ENCODE data around the gene PARL.

Gene PARL

DNA sequence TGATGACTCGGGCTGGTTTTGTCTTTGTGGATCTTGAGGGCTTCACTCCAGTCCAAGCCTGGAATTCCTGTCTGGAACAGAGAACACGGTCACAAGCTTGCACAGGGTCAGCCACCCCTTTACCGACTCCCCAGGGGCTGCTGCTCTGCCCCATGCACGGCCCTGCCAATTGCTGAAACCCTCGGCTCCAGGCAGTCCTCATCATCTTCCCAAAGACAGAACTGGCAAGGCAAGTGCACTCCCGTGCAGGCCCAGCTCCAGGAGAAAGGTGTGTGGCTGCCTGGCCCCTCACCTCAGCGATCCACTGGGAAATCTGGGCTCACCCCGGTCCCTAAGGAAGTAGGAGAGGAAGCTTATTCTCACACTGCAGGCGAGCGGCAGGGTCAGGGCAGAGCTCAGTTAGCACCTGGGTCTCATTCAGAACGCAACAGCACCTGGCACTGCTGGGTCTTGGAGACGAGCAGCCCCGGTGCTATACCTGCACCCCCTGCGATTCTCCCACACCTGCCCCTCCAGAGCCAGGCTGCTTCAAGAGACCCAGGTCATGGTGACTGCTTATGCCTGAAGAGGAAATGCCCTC is 66.5 kb downstream of the PARL start:
- DNase-seq (ENCODE audit: low read depth in 2 of 2, low spot score in 1 of 2): no peak

DNA sequence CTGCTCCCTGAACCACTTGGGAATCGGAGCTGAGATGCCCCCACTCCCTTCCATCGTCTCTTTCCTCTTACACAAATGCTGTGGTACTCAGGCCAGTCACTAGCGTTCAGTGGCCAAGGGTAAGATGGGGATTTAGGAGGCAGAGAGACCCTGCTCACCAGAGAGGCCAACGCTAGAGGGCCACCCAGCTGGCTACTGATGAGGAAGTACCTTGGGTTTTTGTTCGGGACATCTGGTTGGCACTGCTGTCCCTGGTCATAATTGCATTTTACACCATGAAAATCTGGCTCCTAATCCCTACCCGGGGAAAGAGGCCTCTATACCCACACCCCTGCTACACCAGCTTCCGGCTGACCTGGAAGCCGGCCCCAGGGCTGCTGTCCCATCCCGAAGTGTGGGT is 67.0 kb downstream of the PARL start:
- DNase-seq (ENCODE audit: low read depth in 2 of 2, low spot score in 1 of 2): no peak

DNA sequence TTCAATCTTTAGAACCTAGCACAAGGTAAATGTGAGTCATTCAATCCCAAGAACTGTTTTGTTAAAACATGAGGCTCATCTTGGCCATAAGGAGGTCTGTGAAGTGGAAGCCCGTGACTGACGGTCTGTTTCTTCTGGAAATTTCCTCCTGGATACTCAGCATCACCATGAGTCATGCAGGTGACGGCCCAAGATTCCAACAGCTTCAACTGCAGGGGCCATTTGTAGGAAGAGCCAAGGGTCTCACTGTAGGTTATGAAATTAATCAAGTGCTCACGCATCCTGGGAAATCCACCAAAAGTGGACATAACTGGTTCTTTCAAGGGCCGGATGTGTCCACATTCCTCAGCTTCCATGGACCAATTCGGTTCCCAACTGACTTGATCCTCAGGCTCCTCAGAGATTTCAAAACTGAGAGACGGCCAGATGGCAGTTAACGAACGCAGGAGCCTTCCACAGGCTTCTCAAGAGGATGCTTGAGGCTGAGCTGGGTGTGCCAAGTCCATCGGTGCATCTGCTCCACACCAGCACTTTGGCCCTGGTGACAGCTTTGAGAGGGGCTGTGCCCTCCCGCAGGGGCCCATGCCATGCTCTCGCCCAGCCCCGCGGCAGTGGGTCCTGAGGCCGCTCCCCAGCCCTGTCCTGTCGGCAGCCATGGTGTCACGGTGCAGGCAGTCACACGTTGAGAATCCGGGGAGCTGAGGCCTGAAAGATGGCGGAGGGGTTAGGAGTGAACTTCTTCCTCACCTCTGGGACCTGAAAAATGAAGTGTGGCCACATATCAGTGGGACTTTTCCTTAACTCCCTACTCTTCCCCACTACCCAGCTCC is 67.8 kb downstream of the PARL start:
- DNase-seq (ENCODE audit: low read depth in 2 of 2, low spot score in 1 of 2): no peak

DNA sequence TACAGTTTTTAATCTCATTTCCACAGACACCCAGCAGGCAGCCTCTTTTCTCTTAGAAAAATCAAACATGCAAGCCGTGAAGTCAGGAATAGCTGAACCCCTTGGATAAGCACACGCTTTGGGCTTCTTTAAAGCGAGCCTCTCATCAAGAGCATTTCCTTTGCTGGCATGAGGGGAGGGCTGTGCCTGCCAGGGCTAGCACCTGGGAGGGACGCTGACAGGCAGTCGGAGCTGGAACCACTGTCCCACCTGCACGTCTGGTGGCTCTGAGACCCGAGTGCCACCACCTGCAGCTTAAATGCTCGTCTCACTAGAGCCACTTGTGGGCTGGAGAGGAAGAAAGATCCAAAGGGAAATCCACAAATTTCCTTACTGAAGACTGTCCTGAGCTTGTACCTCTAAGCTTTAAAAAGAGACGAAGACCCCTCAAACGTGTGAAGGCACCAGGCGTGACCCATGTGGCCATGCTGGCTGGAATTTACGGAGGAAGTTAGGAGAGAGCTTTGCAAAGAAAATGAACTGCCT is 68.7 kb downstream of the PARL start:
- no peak for DNase-seq (ENCODE audit: low read depth in 2 of 2, low spot score in 1 of 2)

DNA sequence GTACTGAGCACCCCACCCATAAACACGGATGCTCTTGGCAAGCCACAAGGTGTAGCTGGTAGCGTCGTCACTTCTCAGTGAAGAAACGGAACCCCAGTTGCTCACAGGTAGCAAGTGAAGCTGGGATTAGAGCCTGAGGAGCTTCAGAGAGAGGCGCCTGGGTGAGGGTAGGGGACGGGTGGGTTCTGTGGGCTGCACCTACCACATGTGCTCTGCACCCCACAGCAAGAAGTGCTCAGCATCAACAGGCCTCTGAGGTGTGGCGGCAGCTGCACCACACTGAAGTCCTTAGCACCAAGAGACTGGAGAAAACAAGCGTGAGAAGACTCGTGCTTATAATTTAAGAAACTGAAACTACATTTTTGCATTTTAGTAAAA is 69.1 kb downstream of the PARL start:
- DNase-seq (ENCODE audit: low read depth in 2 of 2, low spot score in 1 of 2): no peak

DNA sequence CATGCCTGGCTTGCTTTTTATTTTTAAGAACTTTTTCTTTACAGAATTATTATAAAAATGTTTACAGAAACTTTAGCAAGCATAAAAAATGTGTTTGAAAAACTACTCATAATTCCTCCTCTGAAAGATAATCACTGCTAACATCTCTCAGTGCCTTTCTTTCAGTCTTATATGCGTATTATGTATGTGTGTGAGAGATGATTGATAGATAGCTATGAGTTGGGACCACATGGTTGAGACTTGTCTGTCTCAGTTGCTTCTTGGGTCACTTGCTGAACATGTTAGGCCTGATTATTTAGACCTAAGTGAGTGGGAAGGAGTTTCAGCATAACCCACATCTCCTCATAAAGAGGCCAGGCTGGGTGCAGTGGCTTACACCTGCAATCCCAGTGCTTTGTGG is 70.4 kb downstream of the PARL start:
- DNase-seq (ENCODE audit: low read depth in 2 of 2, low spot score in 1 of 2): no peak

DNA sequence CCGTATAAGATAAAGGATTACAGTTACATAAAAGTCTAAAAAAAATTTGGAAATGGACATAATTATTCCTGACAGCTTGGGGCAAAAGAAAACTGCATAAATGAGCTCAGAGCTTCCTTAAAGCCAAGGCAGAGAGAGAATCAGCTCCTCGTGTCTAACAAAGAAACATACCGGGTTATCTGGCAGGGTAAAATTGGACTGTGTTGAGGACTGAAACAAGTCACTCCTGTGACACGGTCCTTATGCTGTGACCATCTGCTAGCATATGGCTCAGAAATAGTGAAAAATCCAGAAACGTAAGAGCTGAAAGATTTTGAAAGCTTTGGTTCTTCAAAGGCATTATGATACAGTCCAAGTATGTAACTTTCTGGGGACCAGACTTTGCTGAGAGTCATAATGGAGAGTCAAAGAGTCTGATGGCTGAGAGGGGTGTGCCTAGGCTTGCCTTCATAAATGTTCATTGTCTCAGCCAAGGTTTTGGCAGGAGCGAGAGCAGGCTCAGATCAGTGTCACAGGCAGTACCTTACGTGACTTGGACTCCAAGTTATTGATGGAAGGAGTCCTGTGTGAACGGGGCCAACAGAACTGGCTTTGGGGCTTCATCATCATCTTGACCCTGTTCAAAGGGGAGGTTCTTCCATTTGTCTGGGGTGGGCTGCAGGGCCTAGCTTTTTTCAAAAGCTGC is 71.8 kb downstream of the PARL start:
- no peak for DNase-seq (ENCODE audit: low read depth in 2 of 2, low spot score in 1 of 2)

DNA sequence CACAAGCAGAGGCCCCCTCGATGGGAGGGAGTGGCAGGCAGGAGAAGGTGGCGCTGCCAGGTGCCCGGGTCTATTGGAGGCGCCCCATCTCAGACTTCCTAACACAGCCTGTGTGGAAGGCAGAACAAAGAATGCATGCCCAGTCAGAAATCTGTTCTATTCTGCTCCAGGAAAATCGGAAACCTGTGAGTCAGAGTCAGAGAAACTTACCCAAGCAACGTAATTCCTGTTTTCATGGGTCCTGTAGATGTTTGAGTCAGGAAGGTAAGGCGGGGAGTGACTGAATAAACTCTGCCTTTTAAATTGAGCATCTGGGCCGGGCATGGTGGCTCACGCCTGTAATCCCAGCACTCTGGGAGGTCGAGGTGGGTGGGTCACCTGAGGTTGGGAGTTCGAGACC is 73.0 kb downstream of the PARL start:
- no peak for DNase-seq (ENCODE audit: low read depth in 2 of 2, low spot score in 1 of 2)

DNA sequence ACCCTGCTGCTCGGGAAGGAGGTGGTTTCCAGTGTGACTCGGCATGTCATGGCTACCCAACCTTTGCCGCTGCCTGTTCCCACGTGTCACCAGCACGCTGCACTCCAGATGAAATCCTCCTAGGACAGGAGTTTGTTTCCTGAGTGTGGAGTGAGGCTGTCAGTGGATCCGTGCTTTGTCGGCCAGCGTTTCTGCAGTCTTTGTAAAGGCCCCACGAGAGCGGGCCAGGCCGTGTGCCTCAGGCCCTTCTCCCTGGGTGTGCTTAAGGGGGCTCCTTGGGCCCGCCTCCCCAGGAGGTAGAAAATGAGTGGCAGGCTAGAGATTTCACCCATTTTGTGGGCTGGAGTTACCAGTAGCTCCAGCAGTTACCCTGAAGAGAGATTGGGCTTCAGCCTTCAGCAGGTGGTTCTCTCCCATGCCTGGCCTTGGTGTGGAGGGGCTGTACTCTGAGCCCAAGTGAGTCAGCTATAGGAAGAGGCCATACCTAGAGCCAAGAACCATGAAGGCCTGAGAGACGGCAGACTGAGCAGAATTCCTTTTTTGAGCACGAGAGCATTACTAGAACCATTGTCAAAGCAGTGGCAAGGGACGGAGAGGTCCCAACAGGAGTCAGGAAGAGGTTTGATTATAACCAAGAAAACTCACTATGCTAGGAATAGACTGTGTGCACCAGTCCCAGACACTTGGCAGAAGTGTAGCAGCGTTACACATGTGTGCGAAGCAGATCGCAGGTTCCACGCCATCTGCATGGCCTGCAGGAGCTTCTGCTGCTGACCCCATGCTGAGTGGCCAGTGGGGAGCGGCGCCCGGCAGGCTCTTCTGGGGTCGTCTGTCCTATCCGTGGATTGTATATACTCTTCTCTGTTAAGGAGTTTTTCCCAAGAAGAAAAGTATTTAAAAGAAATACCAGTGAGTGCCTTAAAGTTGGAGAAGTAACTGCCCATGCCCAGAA is 73.8 kb downstream of the PARL start:
- no peak for DNase-seq (ENCODE audit: low read depth in 2 of 2, low spot score in 1 of 2)

DNA sequence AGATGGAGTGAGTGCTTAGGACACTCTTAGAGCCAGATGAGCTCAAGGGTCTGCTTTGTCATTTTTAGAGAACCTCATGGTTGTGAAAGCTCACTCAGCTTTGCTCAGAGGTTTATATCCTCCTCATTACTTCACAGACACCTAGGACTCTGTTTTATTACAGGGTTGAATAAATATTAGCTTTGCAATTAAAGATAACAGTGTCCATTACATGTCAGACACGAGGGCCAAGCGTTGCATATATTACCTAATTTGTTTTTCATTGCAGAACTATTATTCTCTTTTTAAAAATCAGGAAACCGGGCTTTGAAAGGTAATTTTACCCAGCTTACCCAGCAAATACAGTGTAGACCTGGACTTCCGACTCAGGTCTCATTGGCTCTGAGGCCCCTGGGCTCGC is 75.4 kb downstream of the PARL start:
- DNase-seq (ENCODE audit: low read depth in 2 of 2, low spot score in 1 of 2): no peak

DNA sequence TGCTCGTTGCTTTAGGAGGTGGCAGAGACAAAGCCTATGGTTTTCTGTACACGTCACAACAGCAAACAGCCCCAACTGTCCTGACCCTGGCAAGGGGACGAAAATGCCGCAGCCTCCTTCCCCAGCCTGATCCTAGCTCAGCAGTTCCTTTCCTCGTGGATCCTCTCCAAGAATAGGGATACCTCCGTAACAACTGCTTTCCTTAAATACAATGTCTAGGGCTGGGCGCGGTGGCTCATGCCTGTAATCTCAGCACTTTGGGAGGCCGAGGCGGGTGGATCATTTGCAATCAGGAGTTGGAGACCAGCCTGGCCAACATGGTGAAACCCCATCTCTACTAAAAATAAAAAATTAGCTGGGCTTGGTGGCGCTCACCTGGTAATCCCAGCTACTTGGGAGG is 76.3 kb downstream of the PARL start:
- no peak for DNase-seq (ENCODE audit: low read depth in 2 of 2, low spot score in 1 of 2)

DNA sequence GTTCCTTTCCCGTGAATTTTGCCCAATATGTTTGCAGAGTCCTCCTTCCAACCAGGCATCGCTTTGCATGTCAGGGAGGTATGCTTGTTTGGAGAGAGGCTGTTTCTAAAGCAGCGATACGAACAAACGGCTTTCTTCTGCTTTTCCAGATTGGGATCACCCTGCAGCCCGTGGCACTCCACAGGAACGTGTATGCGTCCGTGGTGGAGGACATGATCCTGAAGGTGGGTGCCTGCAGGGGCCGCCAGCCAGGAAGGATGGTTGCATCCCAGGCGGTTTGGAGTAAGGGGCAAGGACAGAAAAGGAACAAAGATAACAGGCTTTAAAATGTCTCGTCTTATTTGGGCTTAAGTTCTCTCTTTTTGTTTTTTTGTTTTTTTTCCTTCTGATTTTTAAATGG is 76.8 kb downstream of the PARL start:
- no peak for DNase-seq (ENCODE audit: low read depth in 2 of 2, low spot score in 1 of 2)

DNA sequence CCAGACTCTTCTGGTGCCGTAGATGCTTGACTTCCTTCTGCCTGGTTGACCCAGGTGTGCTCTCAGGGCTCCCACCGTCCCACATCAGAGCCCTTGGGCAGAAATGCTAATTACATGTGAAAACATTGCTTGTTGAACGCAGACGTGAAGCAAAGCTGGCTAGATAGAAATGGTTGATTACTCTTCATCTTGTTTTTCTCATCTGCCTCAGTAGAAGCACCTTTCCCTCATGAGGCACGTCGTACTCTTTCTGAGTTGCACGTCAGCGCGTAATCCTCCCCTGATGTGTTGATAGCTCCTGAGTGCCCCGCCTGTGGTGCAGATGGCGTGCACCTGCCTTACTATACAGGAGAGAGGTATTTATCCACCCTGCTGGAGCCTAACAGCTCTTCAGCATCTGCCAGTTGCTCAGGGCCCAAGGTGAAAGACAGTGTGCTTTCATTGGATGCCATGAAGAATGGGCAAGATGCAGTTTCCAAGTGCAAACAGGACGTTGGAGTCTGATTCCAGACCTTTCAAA is 77.4 kb downstream of the PARL start:
- no peak for DNase-seq (ENCODE audit: low read depth in 2 of 2, low spot score in 1 of 2)

DNA sequence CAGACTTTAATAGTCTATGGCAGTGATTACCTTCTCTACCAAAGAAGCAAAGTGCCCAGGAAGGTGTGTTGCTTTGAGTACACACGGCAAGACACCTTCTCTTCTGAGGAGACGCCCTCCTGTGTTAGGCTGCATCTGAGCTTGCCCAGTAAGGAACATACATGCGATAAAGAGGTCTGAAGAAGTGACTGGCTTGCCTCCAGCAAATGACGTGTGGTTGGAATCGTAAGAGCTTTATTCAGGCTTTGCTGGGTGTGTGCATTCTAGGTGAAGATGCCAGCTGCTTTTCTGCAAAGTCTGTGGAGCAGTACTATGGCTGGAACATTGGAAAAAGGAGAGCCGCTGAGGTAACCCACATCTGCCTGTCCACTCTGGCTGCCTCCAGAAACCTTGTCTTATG is 81.7 kb downstream of the PARL start:
- DNase-seq (ENCODE audit: low read depth in 2 of 2, low spot score in 1 of 2): no peak

DNA sequence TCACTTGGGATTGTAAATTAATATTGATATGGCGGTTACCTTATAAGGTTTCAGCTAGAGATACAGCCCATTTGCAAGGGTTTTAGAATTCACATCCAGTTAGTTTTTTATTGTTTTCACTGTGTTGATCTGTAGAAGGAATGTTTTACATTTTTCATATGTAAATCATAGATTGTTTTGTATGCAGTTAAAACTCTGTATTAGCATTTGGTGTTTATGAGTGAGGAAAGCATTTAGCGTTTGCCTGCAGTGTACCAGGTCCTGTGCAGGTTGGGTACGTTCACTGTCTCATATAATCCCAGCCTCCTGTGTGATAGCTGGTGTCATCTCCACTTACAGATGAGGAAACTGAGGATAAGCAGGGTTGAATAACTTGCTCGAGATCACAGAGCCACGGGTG is 83.1 kb downstream of the PARL start:
- DNase-seq (ENCODE audit: low read depth in 2 of 2, low spot score in 1 of 2): no peak

DNA sequence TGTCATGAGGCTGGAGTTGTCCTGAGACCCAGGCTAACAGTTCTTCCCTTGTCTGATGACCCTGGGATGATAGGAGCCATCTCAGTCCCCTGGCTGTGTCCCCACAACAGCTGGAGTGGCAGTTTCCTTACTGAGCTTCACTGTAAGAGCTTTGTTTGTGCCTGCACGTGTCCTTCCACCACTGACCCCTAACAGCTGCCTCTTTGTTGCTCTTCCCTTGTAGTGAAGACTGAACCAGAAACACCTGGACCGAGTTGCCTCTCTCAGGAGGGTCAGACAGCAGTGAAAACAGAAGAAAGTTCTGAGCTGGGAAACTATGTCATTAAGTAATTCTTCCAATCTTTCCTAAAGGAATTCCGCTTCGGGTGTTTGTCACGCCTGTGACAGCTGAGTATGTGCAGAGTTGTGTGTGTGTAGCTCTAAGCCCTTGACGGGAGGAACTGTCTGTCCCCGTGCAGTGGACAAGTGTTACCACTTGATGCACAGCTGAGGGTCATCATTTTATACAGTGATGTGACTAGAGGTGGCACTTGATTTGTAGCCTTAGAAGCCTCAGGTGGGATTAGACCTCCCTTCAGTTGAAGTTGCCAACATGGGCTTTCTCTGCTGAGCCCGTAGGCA is 84.3 kb downstream of the PARL start:
- no peak for DNase-seq (ENCODE audit: low read depth in 2 of 2, low spot score in 1 of 2)

DNA sequence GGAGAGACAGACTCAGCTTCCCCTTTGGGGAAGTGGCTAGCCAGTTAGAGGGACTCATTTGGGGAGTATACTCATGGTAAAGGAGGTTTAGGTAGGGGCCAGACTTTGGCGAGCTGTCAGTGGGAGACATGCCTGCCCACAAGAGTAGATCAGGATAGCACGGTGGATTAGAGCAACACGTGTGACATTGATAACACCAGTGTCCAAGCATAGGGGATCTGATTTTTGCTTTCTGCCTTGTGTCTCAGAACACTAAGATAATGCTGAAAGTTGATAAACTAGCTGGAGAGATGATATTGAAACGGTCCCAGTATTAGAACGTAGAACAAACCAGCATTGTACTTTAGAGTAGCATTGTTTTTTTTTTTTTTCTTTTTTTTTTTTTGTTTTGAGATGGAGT is 85.2 kb downstream of the PARL start:
- no peak for DNase-seq (ENCODE audit: low read depth in 2 of 2, low spot score in 1 of 2)

DNA sequence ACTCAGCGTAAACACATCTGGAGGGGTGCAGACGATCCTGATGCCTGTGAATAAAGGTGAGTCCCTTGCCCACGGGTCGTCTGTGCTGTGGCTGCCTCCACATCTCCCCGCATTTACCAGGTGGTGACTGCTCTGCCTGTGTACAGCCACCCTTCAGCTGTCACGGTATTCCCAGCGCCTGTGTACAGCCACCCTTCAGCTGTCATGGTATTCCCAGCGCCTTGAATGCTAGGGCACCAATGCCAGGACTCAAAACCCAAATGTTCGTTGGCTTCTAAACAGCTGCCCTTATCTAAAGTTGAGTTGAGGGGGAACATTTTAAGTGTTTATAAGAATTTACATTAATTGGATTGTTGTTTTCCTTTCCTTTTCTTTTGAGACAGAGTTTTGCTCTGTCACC is 86.7 kb downstream of the PARL start:
- no peak for DNase-seq (ENCODE audit: low read depth in 2 of 2, low spot score in 1 of 2)

DNA sequence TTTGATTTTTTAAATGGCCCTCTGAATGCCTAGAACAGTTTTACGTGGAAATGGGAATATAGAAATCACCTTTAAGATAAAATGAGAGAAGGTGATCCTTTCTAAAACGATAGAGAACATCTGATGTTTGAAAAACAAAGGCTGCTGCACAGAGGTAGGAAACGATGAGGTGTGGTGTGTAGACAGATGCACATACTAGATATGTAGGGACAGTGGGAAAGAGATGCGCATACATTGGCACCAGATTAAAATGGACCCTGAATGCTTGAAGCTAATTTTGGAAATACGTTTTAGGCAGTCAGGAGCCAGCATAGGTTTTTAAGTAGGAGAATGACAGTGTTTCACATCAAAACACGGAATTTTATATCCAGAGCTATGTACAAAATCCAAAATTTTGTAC is 88.3 kb downstream of the PARL start:
- no peak for DNase-seq (ENCODE audit: low read depth in 2 of 2, low spot score in 1 of 2)

DNA sequence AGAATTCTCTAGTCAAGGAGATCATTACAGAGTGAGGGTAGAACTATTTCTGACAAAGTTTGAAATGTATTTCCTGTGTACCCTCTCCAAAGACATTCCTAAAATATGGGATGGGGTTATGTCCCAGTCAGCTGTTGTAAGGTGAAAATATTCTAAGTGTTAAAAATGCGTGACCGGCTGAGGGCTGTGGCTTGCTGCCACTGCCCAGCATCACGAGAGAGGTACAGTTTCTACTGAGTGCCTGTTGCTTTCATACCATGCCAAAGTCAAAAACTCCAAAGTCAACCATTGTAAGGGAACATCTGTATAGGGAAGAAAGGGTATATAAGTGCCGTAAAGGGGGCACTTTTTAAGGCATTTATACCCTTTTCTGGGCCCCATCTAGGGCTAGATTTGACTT is 90.2 kb downstream of the PARL start:
- DNase-seq (ENCODE audit: low read depth in 2 of 2, low spot score in 1 of 2): no peak

DNA sequence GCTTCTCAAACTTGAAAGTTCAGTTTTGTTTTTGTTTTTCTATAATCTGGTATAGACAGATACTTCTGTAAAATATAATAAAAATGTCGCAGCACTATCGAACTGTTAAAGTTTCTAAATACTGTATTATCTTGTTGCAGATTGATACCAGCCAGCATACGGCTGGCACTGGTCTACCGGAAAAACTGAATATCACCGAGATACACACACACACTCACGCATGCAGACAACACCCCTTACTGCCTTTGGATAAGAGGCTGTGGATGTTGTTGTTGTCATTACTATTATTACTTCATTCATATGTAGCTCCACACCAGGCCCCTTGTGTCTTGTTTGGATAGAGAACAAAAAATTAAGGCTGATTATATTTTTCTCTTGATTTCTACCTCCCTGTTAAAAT is 91.7 kb downstream of the PARL start:
- no peak for DNase-seq (ENCODE audit: low read depth in 2 of 2, low spot score in 1 of 2)

Data from stimulated activated CD8-positive, alpha-beta memory T cell treated with anti-CD3 and anti-CD28 coated beads, Interleukin-4, amount 100 ng/mL, for 1 hour (primary cell).